ENCODE results near the gene MFN2. TPM values are rescaled to one million over a fixed set of nuclear protein-coding genes. Genes with fewer than 3 reads are reported as not detected.

Gene MFN2
- total and polyA plus RNA-seq, 8 donors, result 31.2 to 68.0 (median 48.7) TPM

- Histone ChIP-seq H3K36me3 (peaks cover 0 to 36% (median 15%) of the 10 kb centered on the region in 4 donors), H3K4me1 (peaks cover 6 to 60% (median 34%) of the 10 kb centered on the region in 4 donors), H3K9me3 (no peaks in the 10 kb centered on the region), H3K27ac (peak overlapping the region in 1 of 5 donors; percentile 2), H3K27me3 (no peaks in the 10 kb centered on the region), H3K4me3 (no peak overlapping the region)
- 64 to 77% (median 71%) methylated on average over 8 to 9 of the region's 9 CpGs for WGBS, 5 donors
- intact Hi-C loops (cut with DNase I; ENCODE audit: low total_unique reads), result no loop called here
- peak in 1 of 2 donors; percentile 64 for DNase-seq
- TF ChIP-seq CTCF (IDR thresholded peaks at IDR 0.05), result no peak
- no peak for TF ChIP-seq POLR2AphosphoS5 (IDR thresholded peaks at IDR 0.05)
- no peak for TF ChIP-seq EP300 (IDR thresholded peaks at IDR 0.05)
- no peak for TF ChIP-seq POLR2A (IDR thresholded peaks at IDR 0.05)
Observed at GRCh38 chr1:11940260-11940921, 39.9 kb upstream of the MFN2 start.

DNA sequence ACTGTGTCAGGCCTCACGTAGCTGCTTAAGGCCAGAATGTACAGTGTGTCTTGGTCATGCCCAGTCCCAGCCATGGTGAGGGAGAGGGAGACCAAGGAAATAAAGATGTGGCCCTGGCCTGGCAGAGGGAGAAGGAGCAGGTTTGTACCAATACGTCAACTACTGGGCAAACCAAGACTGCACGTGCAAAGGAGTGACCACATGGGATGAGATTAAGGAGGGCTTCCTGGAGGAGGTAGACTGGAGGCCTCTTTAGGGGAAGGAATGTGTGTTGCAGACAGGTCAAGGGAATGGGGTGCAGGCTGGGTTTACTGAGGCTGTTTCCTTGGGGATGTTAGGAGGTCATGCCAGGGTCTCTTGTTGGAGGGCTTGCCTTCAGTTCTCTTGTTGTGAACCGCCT lies 38.0 kb upstream of the MFN2 start:
- H3K27me3 ChIP-seq, result no peaks in the 10 kb centered on the region
- H3K4me3 ChIP-seq, result no peak overlapping the region
- H3K4me1 ChIP-seq, result peaks cover 0 to 42% (median 22%) of the 10 kb centered on the region in 4 donors
- TF ChIP-seq EP300 (IDR thresholded peaks at IDR 0.05) (no peak), CTCF (IDR thresholded peaks at IDR 0.05) (no peak), POLR2A (IDR thresholded peaks at IDR 0.05) (no peak), POLR2AphosphoS5 (IDR thresholded peaks at IDR 0.05) (no peak)
- H3K9me3 ChIP-seq, result no peaks in the 10 kb centered on the region
- H3K36me3 ChIP-seq, result peaks cover 0 to 33% (median 14%) of the 10 kb centered on the region in 4 donors
- WGBS, 5 donors, result 87 to 95% (median 92%) methylated on average over 4 of the region's 4 CpGs
- intact Hi-C loops (cut with DNase I; ENCODE audit: low total_unique reads), result no loop called here
- no peak for DNase-seq
- H3K27ac ChIP-seq, result no peak overlapping the region

GRCh38 chr1:11943619-11944018 lies 36.6 kb upstream of the MFN2 start:
- Histone ChIP-seq H3K27me3 (no peaks in the 10 kb centered on the region), H3K4me3 (no peak overlapping the region), H3K9me3 (no peaks in the 10 kb centered on the region), H3K27ac (no peak overlapping the region), H3K36me3 (peaks cover 0 to 31% (median 13%) of the 10 kb centered on the region in 4 donors), H3K4me1 (peaks cover 0 to 29% (median 13%) of the 10 kb centered on the region in 4 donors)
- WGBS, 5 donors, result 84 to 94% (median 89%) methylated on average over 4 of the region's 4 CpGs
- DNase-seq, result no peak
- TF ChIP-seq POLR2A (IDR thresholded peaks at IDR 0.05), result no peak
- TF ChIP-seq EP300 (IDR thresholded peaks at IDR 0.05), result no peak
- no peak for TF ChIP-seq POLR2AphosphoS5 (IDR thresholded peaks at IDR 0.05)
- no peak for TF ChIP-seq CTCF (IDR thresholded peaks at IDR 0.05)
- intact Hi-C loops (cut with DNase I; ENCODE audit: low total_unique reads), result no loop called here

DNA sequence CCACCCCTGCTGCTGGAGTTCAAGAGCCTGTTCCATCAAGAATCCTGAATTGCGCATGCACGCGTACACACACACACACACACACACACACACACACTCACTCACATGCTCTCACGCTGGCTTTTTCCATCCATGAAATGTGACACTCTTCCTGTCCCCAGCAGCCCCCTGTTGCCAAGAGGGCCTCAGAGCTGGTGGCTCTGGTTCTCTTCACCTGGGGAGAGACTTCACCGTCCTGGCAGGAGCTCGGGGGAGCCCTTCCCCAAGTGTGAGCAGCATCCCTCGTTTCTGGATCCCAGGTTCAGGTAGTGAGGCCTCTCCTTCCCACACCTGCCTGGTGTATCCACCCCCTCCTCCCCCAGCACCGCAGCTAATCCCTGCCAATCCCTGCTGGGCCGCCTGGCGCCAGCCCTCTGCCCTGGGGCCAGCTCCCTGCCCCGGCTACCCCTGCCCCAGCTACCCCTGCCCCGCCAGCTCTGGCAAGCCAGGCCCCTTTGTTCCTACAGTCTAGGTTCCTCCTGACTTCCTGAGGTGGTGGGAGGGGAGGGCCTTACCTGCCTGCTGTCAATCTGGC lies 35.8 kb upstream of the MFN2 start:
- no peak overlapping the region for H3K27ac ChIP-seq

More for the DNA sequence above, 35.8 kb upstream of the MFN2 start:
- TF ChIP-seq POLR2AphosphoS5 (IDR thresholded peaks at IDR 0.05) (no peak), EP300 (IDR thresholded peaks at IDR 0.05) (no peak), POLR2A (IDR thresholded peaks at IDR 0.05) (no peak), CTCF (IDR thresholded peaks at IDR 0.05) (no peak)
- peaks cover 0 to 21% (median 8%) of the 10 kb centered on the region in 4 donors for H3K4me1 ChIP-seq
- peak in 1 of 2 donors; percentile 70 for DNase-seq
- peaks cover 0 to 36% (median 17%) of the 10 kb centered on the region in 4 donors for H3K36me3 ChIP-seq
- intact Hi-C loops (cut with DNase I; ENCODE audit: low total_unique reads), result no loop called here
- no peak overlapping the region for H3K4me3 ChIP-seq
- no peaks in the 10 kb centered on the region for H3K27me3 ChIP-seq
- 68 to 74% (median 71%) methylated on average over 12 of the region's 12 CpGs for WGBS, 5 donors
- H3K9me3 ChIP-seq, result no peaks in the 10 kb centered on the region
